ENCODE results near the gene RNF151.

The RNF151 gene

DNA sequence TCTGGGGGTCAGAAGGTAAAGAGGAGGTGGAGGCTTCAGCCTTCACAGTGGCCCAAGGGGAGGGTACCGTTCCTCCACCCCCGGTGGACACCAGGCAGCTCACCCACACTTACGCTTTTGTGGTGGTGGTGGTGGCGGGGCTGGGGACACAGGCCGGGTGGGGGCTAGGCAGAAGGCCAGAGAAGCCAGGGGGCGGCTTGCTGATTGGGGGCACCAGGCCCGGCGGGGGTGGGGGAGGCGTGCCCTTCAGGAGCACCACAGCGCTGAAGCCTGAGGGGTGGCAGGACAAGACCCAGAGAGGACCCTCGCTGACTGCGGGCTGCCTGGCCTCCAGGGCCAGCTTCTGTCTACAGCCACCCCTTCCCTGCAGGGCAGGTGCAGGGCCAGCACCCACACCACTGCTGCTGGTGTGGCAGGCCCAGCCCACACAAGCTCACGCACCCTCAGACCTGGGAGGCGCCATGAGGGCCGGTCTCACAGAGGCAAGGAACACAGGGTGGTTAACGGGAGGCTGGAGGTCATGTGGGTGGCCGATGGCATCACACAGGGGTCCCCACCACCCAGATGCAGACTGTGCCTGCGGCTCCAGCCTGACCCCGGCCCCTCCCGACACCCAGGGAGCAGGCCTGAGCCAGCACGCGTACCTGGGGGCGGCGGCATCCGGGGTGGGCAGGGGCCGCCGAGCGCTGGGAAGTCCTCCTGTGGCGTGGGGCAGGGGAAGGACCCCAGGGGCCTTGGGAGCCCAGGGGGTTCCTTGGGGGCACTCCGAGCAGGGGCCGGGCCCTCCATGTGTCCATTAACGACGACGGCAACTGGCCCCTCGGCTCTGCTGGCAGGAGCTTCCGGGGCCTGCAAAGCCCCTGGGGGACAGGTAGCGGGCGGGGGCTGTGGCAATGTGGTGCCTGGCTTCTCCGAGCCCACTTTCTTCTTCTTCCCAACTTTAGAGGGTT is 32.5 kb downstream of the RNF151 start:
- TF ChIP-seq EZH2phosphoT487 (IDR thresholded peaks at IDR 0.05; ENCODE audit: borderline replicate concordance) = no peak
- TF ChIP-seq, protein P1, sequence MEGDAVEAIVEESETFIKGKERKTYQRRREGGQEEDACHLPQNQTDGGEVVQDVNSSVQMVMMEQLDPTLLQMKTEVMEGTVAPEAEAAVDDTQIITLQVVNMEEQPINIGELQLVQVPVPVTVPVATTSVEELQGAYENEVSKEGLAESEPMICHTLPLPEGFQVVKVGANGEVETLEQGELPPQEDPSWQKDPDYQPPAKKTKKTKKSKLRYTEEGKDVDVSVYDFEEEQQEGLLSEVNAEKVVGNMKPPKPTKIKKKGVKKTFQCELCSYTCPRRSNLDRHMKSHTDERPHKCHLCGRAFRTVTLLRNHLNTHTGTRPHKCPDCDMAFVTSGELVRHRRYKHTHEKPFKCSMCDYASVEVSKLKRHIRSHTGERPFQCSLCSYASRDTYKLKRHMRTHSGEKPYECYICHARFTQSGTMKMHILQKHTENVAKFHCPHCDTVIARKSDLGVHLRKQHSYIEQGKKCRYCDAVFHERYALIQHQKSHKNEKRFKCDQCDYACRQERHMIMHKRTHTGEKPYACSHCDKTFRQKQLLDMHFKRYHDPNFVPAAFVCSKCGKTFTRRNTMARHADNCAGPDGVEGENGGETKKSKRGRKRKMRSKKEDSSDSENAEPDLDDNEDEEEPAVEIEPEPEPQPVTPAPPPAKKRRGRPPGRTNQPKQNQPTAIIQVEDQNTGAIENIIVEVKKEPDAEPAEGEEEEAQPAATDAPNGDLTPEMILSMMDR (conservative IDR thresholded peaks at IDR 0.05; ENCODE audit: low read length) = no peak
- H2AFZ ChIP-seq (ENCODE audit: low read length) = no peak overlapping the region
- peaks cover 6% of the 10 kb centered on the region; the same call in 1 of the 2 replicates for H3K79me2 ChIP-seq (ENCODE audit: insufficient read depth, low read length)
- no peaks in the 10 kb centered on the region for H3K27me3 ChIP-seq (ENCODE audit: insufficient read depth, low read length, poor library complexity, severe bottlenecking)
- no peaks in the 10 kb centered on the region for H3K4me1 ChIP-seq (ENCODE audit: insufficient read depth, low read length, poor library complexity, severe bottlenecking)
- H3K9ac ChIP-seq (ENCODE audit: low read depth, low read length, poor library complexity, severe bottlenecking) = no peak overlapping the region
- no peak overlapping the region for H3K4me3 ChIP-seq (ENCODE audit: low read length, poor library complexity, severe bottlenecking)
- no peaks in the 10 kb centered on the region for H3F3A ChIP-seq (ENCODE audit: low read depth)
- no peaks in the 10 kb centered on the region for H3K9me2 ChIP-seq (replicated peaks; ENCODE audit: low read depth, low read length)
- H4K20me1 ChIP-seq (ENCODE audit: insufficient read depth, low read length, poor library complexity, severe bottlenecking) = peaks cover 4% of the 10 kb centered on the region
- peaks cover 31% of the 10 kb centered on the region; the same call in 1 of the 2 replicates for H3K36me3 ChIP-seq (ENCODE audit: insufficient read depth, low read length)
- no peak overlapping the region for H3K4me2 ChIP-seq (ENCODE audit: low read depth, low read length, poor library complexity, severe bottlenecking)
- no peaks in the 10 kb centered on the region for H3K9me3 ChIP-seq (ENCODE audit: insufficient read depth, low read depth, low read length)

DNA sequence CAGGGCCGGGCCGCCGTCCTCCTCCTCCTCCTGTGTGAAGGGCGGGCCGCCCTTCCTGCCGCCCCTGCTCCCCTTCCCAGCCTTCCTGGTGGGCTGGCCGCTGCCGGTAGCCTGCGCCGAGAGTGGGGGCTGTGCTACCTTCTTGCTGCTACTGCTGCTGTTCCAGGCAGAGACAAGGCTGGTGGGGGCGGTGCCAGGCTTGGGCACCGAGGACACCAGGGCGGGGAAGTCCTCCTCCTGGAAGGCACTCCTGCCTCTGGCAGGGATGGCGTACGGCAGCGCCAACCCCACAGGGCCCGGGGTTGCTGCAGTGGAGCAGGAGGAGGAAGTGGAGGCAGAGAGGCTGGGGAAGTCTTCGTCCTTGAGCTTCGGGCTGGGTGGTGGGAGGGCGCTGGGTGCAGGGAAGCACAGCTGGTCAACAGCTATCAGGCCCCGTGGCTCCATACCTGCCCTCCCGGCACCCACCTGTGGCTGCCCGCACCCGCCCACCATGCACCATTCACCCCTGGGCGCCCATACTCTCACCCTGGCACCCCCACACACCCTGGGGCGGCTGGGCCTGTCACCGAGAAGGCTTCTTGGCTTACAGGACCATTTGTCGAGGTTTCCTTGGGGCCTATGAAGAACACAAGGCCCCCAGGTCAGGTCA is 33.3 kb downstream of the RNF151 start:
- no peak overlapping the region for H3K4me2 ChIP-seq (ENCODE audit: low read depth, low read length, poor library complexity, severe bottlenecking)
- no peak overlapping the region for H3K4me3 ChIP-seq (ENCODE audit: low read length, poor library complexity, severe bottlenecking)
- peaks cover 4% of the 10 kb centered on the region for H4K20me1 ChIP-seq (ENCODE audit: insufficient read depth, low read length, poor library complexity, severe bottlenecking)
- H3K9me3 ChIP-seq (ENCODE audit: insufficient read depth, low read depth, low read length) = no peaks in the 10 kb centered on the region
- no peaks in the 10 kb centered on the region for H3K27me3 ChIP-seq (ENCODE audit: insufficient read depth, low read length, poor library complexity, severe bottlenecking)
- no peak overlapping the region for H3K9ac ChIP-seq (ENCODE audit: low read depth, low read length, poor library complexity, severe bottlenecking)
- TF ChIP-seq, protein P1 (conservative IDR thresholded peaks at IDR 0.05; ENCODE audit: low read length) = no peak
- no peak for TF ChIP-seq EZH2phosphoT487 (IDR thresholded peaks at IDR 0.05; ENCODE audit: borderline replicate concordance)
- no peaks in the 10 kb centered on the region for H3F3A ChIP-seq (ENCODE audit: low read depth)
- H3K79me2 ChIP-seq (ENCODE audit: insufficient read depth, low read length) = peaks cover 11% of the 10 kb centered on the region; the same call in 1 of the 2 replicates
- H3K4me1 ChIP-seq (ENCODE audit: insufficient read depth, low read length, poor library complexity, severe bottlenecking) = no peaks in the 10 kb centered on the region
- H3K9me2 ChIP-seq (replicated peaks; ENCODE audit: low read depth, low read length) = no peaks in the 10 kb centered on the region
- no peak overlapping the region for H2AFZ ChIP-seq (ENCODE audit: low read length)
- H3K36me3 ChIP-seq (ENCODE audit: insufficient read depth, low read length) = peaks cover 31% of the 10 kb centered on the region; the same call in 1 of the 2 replicates

DNA sequence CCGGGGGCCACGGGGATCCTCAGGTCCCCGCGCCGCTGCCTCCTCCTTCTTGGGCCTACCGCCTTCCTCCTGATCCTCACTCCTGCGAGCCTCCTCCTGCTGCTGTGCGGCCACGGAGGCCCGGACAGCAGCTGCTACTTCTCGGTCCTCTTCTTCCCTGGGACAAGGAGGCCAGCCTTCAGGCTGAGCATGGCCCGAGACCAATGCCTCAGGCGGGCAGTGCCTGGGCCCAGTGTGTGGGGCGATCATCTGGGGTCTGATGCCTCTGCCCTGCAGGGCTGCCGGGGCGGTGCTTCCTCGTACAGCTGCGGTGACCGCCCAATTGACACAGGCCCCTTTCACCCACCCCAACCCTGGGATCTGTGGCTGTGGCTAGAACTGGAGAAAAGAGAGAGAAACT is 34.4 kb downstream of the RNF151 start:
- H3K4me1 ChIP-seq (ENCODE audit: insufficient read depth, low read length, poor library complexity, severe bottlenecking) = no peaks in the 10 kb centered on the region
- H3K36me3 ChIP-seq (ENCODE audit: insufficient read depth, low read length) = peaks cover 31% of the 10 kb centered on the region; the same call in 1 of the 2 replicates
- no peak overlapping the region for H2AFZ ChIP-seq (ENCODE audit: low read length)
- H3K4me3 ChIP-seq (ENCODE audit: low read length, poor library complexity, severe bottlenecking) = no peak overlapping the region
- H3K4me2 ChIP-seq (ENCODE audit: low read depth, low read length, poor library complexity, severe bottlenecking) = no peak overlapping the region
- no peaks in the 10 kb centered on the region for H3K9me2 ChIP-seq (replicated peaks; ENCODE audit: low read depth, low read length)
- no peaks in the 10 kb centered on the region for H3K9me3 ChIP-seq (ENCODE audit: insufficient read depth, low read depth, low read length)
- no peak overlapping the region for H3K9ac ChIP-seq (ENCODE audit: low read depth, low read length, poor library complexity, severe bottlenecking)
- no peaks in the 10 kb centered on the region for H3K27me3 ChIP-seq (ENCODE audit: insufficient read depth, low read length, poor library complexity, severe bottlenecking)
- peaks cover 4% of the 10 kb centered on the region for H4K20me1 ChIP-seq (ENCODE audit: insufficient read depth, low read length, poor library complexity, severe bottlenecking)
- TF ChIP-seq, protein P1 (conservative IDR thresholded peaks at IDR 0.05; ENCODE audit: low read length) = no peak
- no peak for TF ChIP-seq EZH2phosphoT487 (IDR thresholded peaks at IDR 0.05; ENCODE audit: borderline replicate concordance)
- H3F3A ChIP-seq (ENCODE audit: low read depth) = no peaks in the 10 kb centered on the region
- peaks cover 21% of the 10 kb centered on the region; the same call in 1 of the 2 replicates for H3K79me2 ChIP-seq (ENCODE audit: insufficient read depth, low read length)
